Effector memory CD8-positive, alpha-beta T cell (primary cell): ENCODE data around the gene BAIAP2.
A peak's percentile ranks its signal among the peaks of the same experiment; 100 is the strongest.

Source experiments
- ATAC-seq: fragments of 150-1000 bp; cut with Tn5 transposase; replicated peaks from 2 replicates; pipeline ENCODE4 v1.10.0; 2021; ENCODE audit warnings: mild to moderate bottlenecking, moderate library complexity
- DNase-seq, 3 experiments: peaks; one replicate each; pipeline ENCODE4 v3.0.0; 2021
- H3K27ac Mint-ChIP-seq, 2 donors: one replicate each; pipeline ENCODE4 v1.8.0; 2022; ENCODE audit warnings: mild to moderate bottlenecking in 2 of 2, mixed read lengths in 2 of 2, moderate library complexity in 2 of 2
- H3K27me3 Mint-ChIP-seq, 2 donors: one replicate each; pipeline ENCODE4 v1.8.0; 2022; ENCODE audit warnings: mixed read lengths in 2 of 2
- H3K36me3 Mint-ChIP-seq: one replicate; pipeline ENCODE4 v1.8.0; 2022; ENCODE audit warnings: mild to moderate bottlenecking, moderate library complexity, mixed read lengths; ENCODE audit not compliant: insufficient read depth
- H3K4me1 Mint-ChIP-seq, 2 donors: one replicate each; pipeline ENCODE4 v1.8.0; 2022; ENCODE audit warnings: low read depth in 2 of 2, mixed read lengths in 2 of 2
- H3K4me3 Mint-ChIP-seq, 2 donors: one replicate each; pipeline ENCODE4 v1.8.0; 2022; ENCODE audit warnings: mild to moderate bottlenecking in 2 of 2, mixed read lengths in 2 of 2, moderate library complexity in 2 of 2
- H3K9me3 Mint-ChIP-seq, 2 donors: one replicate each; pipeline ENCODE4 v1.8.0; 2022; ENCODE audit warnings: mixed read lengths in 2 of 2

Gene BAIAP2

GRCh38 chr17:81084680-81085419, 49.9 kb downstream of the BAIAP2 start:
- H3K36me3 Mint-ChIP-seq = peaks cover 5% of the 10 kb centered on the region
- ATAC-seq = no peak
- no peak for DNase-seq

GRCh38 chr17:81085420-81085911, 50.5 kb downstream of the BAIAP2 start:
- DNase-seq = no peak
- ATAC-seq = no peak
- Mint-ChIP-seq H3K36me3 (peaks cover 4% of the 10 kb centered on the region), H3K4me1 (peaks cover 0 to 8% of the 10 kb centered on the region in 2 donors), H3K4me3 (no peak overlapping the region), H3K27me3 (no peaks in the 10 kb centered on the region), H3K27ac (peak overlapping the region in 1 of 2 donors; percentile 49), H3K9me3 (no peaks in the 10 kb centered on the region)

More at GRCh38 chr17:81084680-81085419, 49.9 kb downstream of the BAIAP2 start:
- H3K27ac Mint-ChIP-seq = peak overlapping the region in 1 of 2 donors; percentile 49
- no peaks in the 10 kb centered on the region for H3K9me3 Mint-ChIP-seq
- no peak overlapping the region for H3K4me3 Mint-ChIP-seq
- no peaks in the 10 kb centered on the region for H3K27me3 Mint-ChIP-seq
- H3K4me1 Mint-ChIP-seq = peaks cover 0 to 10% of the 10 kb centered on the region in 2 donors

- peak; percentile 48 for ATAC-seq
- Mint-ChIP-seq H3K36me3 (peaks cover 2% of the 10 kb centered on the region), H3K9me3 (no peaks in the 10 kb centered on the region), H3K4me3 (peak overlapping the region; percentile 28 to 29), H3K27me3 (no peaks in the 10 kb centered on the region), H3K4me1 (peaks cover 0 to 11% of the 10 kb centered on the region in 2 donors), H3K27ac (peak overlapping the region in 1 of 2 donors; percentile 72)
- DNase-seq = no peak
Measured at GRCh38 chr17:81086789-81087551, 52.0 kb downstream of the BAIAP2 start.

GRCh38 chr17:81090361-81091136, 55.6 kb downstream of the BAIAP2 start:
- ATAC-seq (no peak), DNase-seq (peak in 2 of 3 experiments; percentile 31 to 33)
- peaks cover 12% of the 10 kb centered on the region for H3K36me3 Mint-ChIP-seq
- H3K4me1 Mint-ChIP-seq = peaks cover 14 to 34% of the 10 kb centered on the region in 2 donors
- H3K27ac Mint-ChIP-seq = peak overlapping the region in 1 of 2 donors; percentile 12
- H3K27me3 Mint-ChIP-seq = no peaks in the 10 kb centered on the region
- H3K9me3 Mint-ChIP-seq = no peaks in the 10 kb centered on the region
- no peak overlapping the region for H3K4me3 Mint-ChIP-seq

GRCh38 chr17:81091154-81091553, 56.2 kb downstream of the BAIAP2 start:
- no peak overlapping the region for H3K4me3 Mint-ChIP-seq
- no peak for DNase-seq
- H3K36me3 Mint-ChIP-seq = peaks cover 12% of the 10 kb centered on the region
- H3K9me3 Mint-ChIP-seq = no peaks in the 10 kb centered on the region
- peak overlapping the region in 1 of 2 donors; percentile 12 for H3K27ac Mint-ChIP-seq
- ATAC-seq = no peak
- no peaks in the 10 kb centered on the region for H3K27me3 Mint-ChIP-seq
- H3K4me1 Mint-ChIP-seq = peaks cover 20 to 40% of the 10 kb centered on the region in 2 donors

GRCh38 chr17:81091774-81092517, 57.0 kb downstream of the BAIAP2 start:
- ATAC-seq (no peak), DNase-seq (no peak)
- H3K9me3 Mint-ChIP-seq = no peaks in the 10 kb centered on the region
- peaks cover 28 to 44% of the 10 kb centered on the region in 2 donors for H3K4me1 Mint-ChIP-seq
- H3K27ac Mint-ChIP-seq = peak overlapping the region in 1 of 2 donors; percentile 98
- peaks cover 12% of the 10 kb centered on the region for H3K36me3 Mint-ChIP-seq
- no peaks in the 10 kb centered on the region for H3K27me3 Mint-ChIP-seq
- no peak overlapping the region for H3K4me3 Mint-ChIP-seq

GRCh38 chr17:81092518-81093095, 57.7 kb downstream of the BAIAP2 start:
- Mint-ChIP-seq H3K4me3 (no peak overlapping the region), H3K27ac (peak overlapping the region in 1 of 2 donors; percentile 98), H3K9me3 (no peaks in the 10 kb centered on the region), H3K4me1 (peaks cover 28 to 46% of the 10 kb centered on the region in 2 donors), H3K36me3 (peaks cover 12% of the 10 kb centered on the region), H3K27me3 (no peaks in the 10 kb centered on the region)
- DNase-seq (no peak), ATAC-seq (no peak)

- Mint-ChIP-seq H3K27me3 (no peaks in the 10 kb centered on the region), H3K4me1 (peaks cover 28 to 48% of the 10 kb centered on the region in 2 donors), H3K9me3 (no peaks in the 10 kb centered on the region), H3K4me3 (peak overlapping the region; percentile 69 to 83), H3K36me3 (peaks cover 12% of the 10 kb centered on the region), H3K27ac (peak overlapping the region; percentile 94 to 98)
- ATAC-seq (no peak), DNase-seq (no peak)
Measured at GRCh38 chr17:81093619-81094508, 58.9 kb downstream of the BAIAP2 start.

- no peaks in the 10 kb centered on the region for H3K27me3 Mint-ChIP-seq
- H3K9me3 Mint-ChIP-seq = no peaks in the 10 kb centered on the region
- H3K4me3 Mint-ChIP-seq = peak overlapping the region; percentile 69 to 83
- ATAC-seq (peak; percentile 91), DNase-seq (peak; percentile 94 to 98 (median 96))
- peaks cover 32 to 50% of the 10 kb centered on the region in 2 donors for H3K4me1 Mint-ChIP-seq
- H3K36me3 Mint-ChIP-seq = peaks cover 13% of the 10 kb centered on the region
- peak overlapping the region; percentile 94 to 98 for H3K27ac Mint-ChIP-seq
Measured at GRCh38 chr17:81094509-81095382, 59.8 kb downstream of the BAIAP2 start.

- DNase-seq = peak in 1 of 3 experiments; percentile 27
- no peaks in the 10 kb centered on the region for H3K27me3 Mint-ChIP-seq
- H3K36me3 Mint-ChIP-seq = peaks cover 16% of the 10 kb centered on the region
- peak overlapping the region; percentile 69 to 83 for H3K4me3 Mint-ChIP-seq
- ATAC-seq = peak; percentile 16
- H3K4me1 Mint-ChIP-seq = peaks cover 32 to 48% of the 10 kb centered on the region in 2 donors
- H3K27ac Mint-ChIP-seq = peak overlapping the region; percentile 94 to 98
- no peaks in the 10 kb centered on the region for H3K9me3 Mint-ChIP-seq
Measured at GRCh38 chr17:81095383-81095762, 60.4 kb downstream of the BAIAP2 start.

GRCh38 chr17:81096741-81097133, 61.8 kb downstream of the BAIAP2 start:
- Mint-ChIP-seq H3K4me1 (peaks cover 32 to 47% of the 10 kb centered on the region in 2 donors), H3K27me3 (no peaks in the 10 kb centered on the region), H3K4me3 (peak overlapping the region; percentile 65 to 83), H3K27ac (peak overlapping the region in 1 of 2 donors; percentile 98), H3K36me3 (peaks cover 16% of the 10 kb centered on the region), H3K9me3 (no peaks in the 10 kb centered on the region)
- no peak for DNase-seq
- no peak for ATAC-seq
